HEK293 (cell line): ENCODE data around the gene SLC6A4.

Experiments used
- CTCF ChIA-PET: fragments of 350-600 bp; formaldehyde crosslinking; extraction: SDS; loops from one replicate; lab custom pipeline; 2021; ENCODE audit warnings: antibody characterized with exemption; lab: Yijun Ruan, JAX
- POLR2A ChIA-PET: fragments of 300-600 bp; formaldehyde crosslinking; extraction: SDS; loops from one replicate; lab custom pipeline; 2020; ENCODE audit warnings: antibody characterized with exemption, inconsistent platforms; lab: Yijun Ruan, JAX
- H3K27ac ChIP-seq: fragments of 200-500 bp; sonication (Bioruptor generic); 2 replicates; pipeline ENCODE4 v1.5.1; 2014; ENCODE audit warnings: low read depth, low read length, control low read depth, inconsistent platforms; ENCODE audit errors: extremely low read depth
- H3K36me3 ChIP-seq, 2 experiments: fragments of 200-500 bp in 1 of 2; sonication (Bioruptor generic) in 1 of 2; 1 replicate in 1 of 2; 2 replicates in 1 of 2; pipeline ENCODE4 v1.5.1; 2014 to 2017; ENCODE audit warnings: inconsistent platforms in 2 of 2, low read length in 2 of 2; ENCODE audit not compliant: control insufficient read depth in 2 of 2, insufficient read depth in 1 of 2
- H3K4me1 ChIP-seq: fragments of 200-500 bp; sonication (Bioruptor generic); 2 replicates; pipeline ENCODE4 v1.5.1; 2014; ENCODE audit warnings: mild to moderate bottlenecking, low read length, inconsistent platforms; ENCODE audit not compliant: control insufficient read depth, insufficient read depth
- H3K4me3 ChIP-seq: 2 replicates; pipeline ENCODE4 v1.5.1; 2011; ENCODE audit warnings: low read depth, mild to moderate bottlenecking, control low read depth, low read length, moderate library complexity
- H3K9me3 ChIP-seq: fragments of 200-500 bp; sonication (Bioruptor generic); 2 replicates; pipeline ENCODE4 v1.5.1; 2014; ENCODE audit warnings: low read depth, low read length, inconsistent platforms; ENCODE audit not compliant: control insufficient read depth, insufficient read depth
- MYNN ChIP-seq: fragments of 450-650 bp; formaldehyde crosslinking; IDR thresholded peaks from 2 replicates; pipeline ENCODE4 v1.5.1; 2016; ENCODE audit warnings: missing biosample characterization, missing genetic modification characterization, borderline replicate concordance
- ZBTB44 ChIP-seq: fragments of 450-650 bp; IDR thresholded peaks from 2 replicates; pipeline ENCODE4 v1.5.1; 2018; ENCODE audit warnings: missing biosample characterization, mild to moderate bottlenecking, missing genetic modification characterization
- ZBTB49 ChIP-seq: fragments of 450-650 bp; formaldehyde crosslinking; IDR thresholded peaks from 2 replicates; pipeline ENCODE4 v1.5.1; 2016; ENCODE audit warnings: missing biosample characterization, missing genetic modification characterization, low read depth
- ZNF121 ChIP-seq: fragments of 450-650 bp; formaldehyde crosslinking; IDR thresholded peaks from 2 replicates; pipeline ENCODE4 v1.5.1; 2016; ENCODE audit warnings: missing biosample characterization, missing genetic modification characterization
- ZNF184 ChIP-seq: fragments of 450-650 bp; IDR thresholded peaks from 2 replicates; pipeline ENCODE4 v1.5.1; 2018; ENCODE audit warnings: missing biosample characterization, mild to moderate bottlenecking, missing genetic modification characterization
- ZNF266 ChIP-seq: fragments of 450-650 bp; formaldehyde crosslinking; IDR thresholded peaks from 2 replicates; pipeline ENCODE4 v1.5.1; 2016; ENCODE audit warnings: missing biosample characterization, missing genetic modification characterization, low read depth
- ZNF274 ChIP-seq, 2 experiments: fragments of 200-500 bp in 1 of 2; fragments of 450-650 bp in 1 of 2; sonication (Bioruptor generic) in 1 of 2; formaldehyde crosslinking in 1 of 2; IDR thresholded peaks; 2 replicates each; pipeline versions ENCODE4 v1.5.1 to v1.6.1; 2014 to 2016; ENCODE audit warnings: borderline replicate concordance in 1 of 2, inconsistent platforms in 1 of 2, low read length in 1 of 2, missing biosample characterization in 1 of 2, missing genetic modification characterization in 1 of 2
- ZNF341 ChIP-seq: fragments of 450-650 bp; formaldehyde crosslinking; IDR thresholded peaks from 2 replicates; pipeline ENCODE4; 2016; ENCODE audit warnings: low read depth, missing biosample characterization, missing genetic modification characterization
- ZNF529 ChIP-seq: fragments of 450-650 bp; formaldehyde crosslinking; IDR thresholded peaks from 2 replicates; pipeline ENCODE4 v1.5.1; 2017; ENCODE audit warnings: missing genetic modification characterization, missing biosample characterization; ENCODE audit not compliant: insufficient replicate concordance
- ZNF530 ChIP-seq: fragments of 450-650 bp; formaldehyde crosslinking; IDR thresholded peaks from 2 replicates; pipeline ENCODE4 v1.5.1; 2016; ENCODE audit warnings: low read depth, missing biosample characterization, missing genetic modification characterization
- ZNF610 ChIP-seq: fragments of 450-650 bp; formaldehyde crosslinking; IDR thresholded peaks from 2 replicates; pipeline ENCODE4 v1.5.1; 2016; ENCODE audit warnings: missing biosample characterization, missing genetic modification characterization, borderline replicate concordance
- ZNF626 ChIP-seq: fragments of 450-650 bp; sonication (Bioruptor Pico); formaldehyde crosslinking; IDR thresholded peaks from 2 replicates; pipeline ENCODE4 v1.5.1; 2018; ENCODE audit warnings: missing biosample characterization, missing genetic modification characterization, inconsistent platforms
- ZNF639 ChIP-seq: fragments of 450-650 bp; formaldehyde crosslinking; IDR thresholded peaks from 2 replicates; pipeline ENCODE4 v1.5.1; 2016; ENCODE audit warnings: missing biosample characterization, missing genetic modification characterization
- ZNF791 ChIP-seq: fragments of 450-650 bp; formaldehyde crosslinking; IDR thresholded peaks from 2 replicates; pipeline ENCODE4 v1.5.1; 2016; ENCODE audit warnings: missing biosample characterization, missing genetic modification characterization
- ZNF792 ChIP-seq: fragments of 450-650 bp; formaldehyde crosslinking; IDR thresholded peaks from 2 replicates; pipeline ENCODE4 v1.5.1; 2016; ENCODE audit warnings: missing biosample characterization, missing genetic modification characterization
- ZSCAN4 ChIP-seq: fragments of 450-650 bp; formaldehyde crosslinking; IDR thresholded peaks from 2 replicates; pipeline ENCODE4 v1.5.1; 2017; ENCODE audit warnings: missing biosample characterization, missing genetic modification characterization
- TF ChIP-seq, protein P1 (sequence below): fragments of 450-650 bp; formaldehyde crosslinking; IDR thresholded peaks from 2 replicates; pipeline ENCODE4 v1.5.1; 2016; ENCODE audit warnings: missing biosample characterization, missing genetic modification characterization, borderline replicate concordance

Gene SLC6A4

DNA sequence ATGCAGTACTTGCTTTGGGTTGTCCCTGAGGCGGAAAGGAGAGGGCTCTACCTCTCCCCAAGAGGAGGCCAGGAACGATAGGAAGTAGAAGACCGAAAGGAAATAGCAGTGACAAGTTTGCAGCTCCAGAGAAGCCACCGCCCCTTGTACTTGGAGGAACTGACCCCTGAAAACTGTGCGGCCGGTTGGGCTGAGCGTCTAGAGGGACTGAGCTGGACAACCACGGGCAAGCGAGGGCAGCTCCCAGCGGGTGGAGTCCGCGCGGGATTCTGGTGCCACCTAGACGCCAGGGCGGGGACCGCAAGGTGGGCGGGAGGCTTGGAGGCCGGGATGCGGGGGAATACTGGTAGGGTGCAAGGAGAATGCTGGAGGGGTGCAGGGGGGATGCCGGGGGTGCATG, 1.3 kb upstream of the SLC6A4 start:
- H3K9me3 ChIP-seq: no peaks in the 10 kb centered on the region
- no peaks in the 10 kb centered on the region for H3K36me3 ChIP-seq
- no peak overlapping the region for H3K4me3 ChIP-seq
- POLR2A ChIA-PET: no interaction called here
- TF ChIP-seq ZNF529 (tag by site-specific recombination): no peak
- TF ChIP-seq, all 188 proteins: peak for 0
- H3K4me1 ChIP-seq: peaks cover 2% of the 10 kb centered on the region; the same call in 1 of the 2 replicates
- CTCF ChIA-PET: interaction anchor here (1.0 to 1.7 kb wide), 2 partner anchors 112 to 132 kb away, joined by 3 to 4 read pairs; no protein-coding TSS in a partner anchor
- H3K27ac ChIP-seq: no peak overlapping the region

DNA sequence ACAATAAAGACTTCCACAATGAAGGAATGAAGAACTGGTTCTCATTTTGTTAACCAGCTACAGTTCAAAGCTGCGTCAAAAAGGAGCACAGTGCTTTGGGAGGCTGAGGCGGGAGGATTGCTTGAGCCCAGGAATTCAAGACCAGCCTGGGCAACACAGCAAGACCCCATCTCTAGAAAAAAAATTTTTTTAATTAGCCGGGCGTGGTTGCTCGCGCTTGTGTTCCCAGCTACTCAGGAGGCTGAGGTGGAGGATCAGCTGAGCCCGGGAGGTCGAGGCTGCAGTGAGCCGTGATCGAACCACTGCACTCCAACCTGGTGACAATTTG, 764 bp upstream of the SLC6A4 start:
- H3K36me3 ChIP-seq: no peaks in the 10 kb centered on the region
- no peaks in the 10 kb centered on the region for H3K9me3 ChIP-seq
- H3K4me1 ChIP-seq: peaks cover 2% of the 10 kb centered on the region; the same call in 1 of the 2 replicates
- TF ChIP-seq ZNF639 (tag by site-specific recombination) (no peak), ZNF121 (tag by site-specific recombination) (peak; percentile 87), ZNF184 (tag by site-specific recombination) (no peak), ZNF791 (tag by site-specific recombination) (no peak)
- H3K27ac ChIP-seq: no peak overlapping the region; the same call in 1 of the 2 replicates
- H3K4me3 ChIP-seq: no peak overlapping the region
- CTCF ChIA-PET: interaction anchor here (1.0 to 1.7 kb wide), 4 partner anchors 23 to 131 kb away, joined by 3 to 5 read pairs (median 4); no protein-coding TSS in a partner anchor
- POLR2A ChIA-PET: interaction anchor here (0.9 to 1.9 kb wide), 2 partner anchors 9 to 55 kb away, joined by 3 to 4 read pairs; partner anchors contain the start of gene BLMH

- Histone ChIP-seq H3K36me3 (no peaks in the 10 kb centered on the region), H3K9me3 (no peaks in the 10 kb centered on the region), H3K27ac (no peak overlapping the region), H3K4me3 (no peak overlapping the region), H3K4me1 (peaks cover 2% of the 10 kb centered on the region; the same call in 1 of the 2 replicates)
- POLR2A ChIA-PET: interaction anchor here (1.9 kb wide), 1 partner anchor 56 kb away, joined by 4 read pairs; the partner anchor contains the start of gene BLMH
- CTCF ChIA-PET: interaction anchor here (0.6 to 1.7 kb wide), 2 partner anchors 33 to 110 kb away, joined by 3 to 4 read pairs; no protein-coding TSS in a partner anchor
- TF ChIP-seq ZNF266 (tag by site-specific recombination) (no peak), ZNF626 (tag by site-specific recombination) (no peak), ZNF274 (IDR thresholded peaks at IDR 0.05; ENCODE audit: low read length) (no peak), ZNF274 (tag by site-specific recombination; IDR thresholded peaks at IDR 0.05; ENCODE audit: borderline replicate concordance) (no peak), ZNF792 (tag by site-specific recombination) (no peak), ZNF530 (tag by site-specific recombination) (no peak), ZSCAN4 (no peak), ZNF341 (tag by site-specific recombination) (no peak), ZNF610 (tag by site-specific recombination) (no peak), MYNN (tag by site-specific recombination) (no peak), ZBTB44 (tag by site-specific recombination) (no peak), ZBTB49 (tag by site-specific recombination) (no peak)
- TF ChIP-seq, protein P1, sequence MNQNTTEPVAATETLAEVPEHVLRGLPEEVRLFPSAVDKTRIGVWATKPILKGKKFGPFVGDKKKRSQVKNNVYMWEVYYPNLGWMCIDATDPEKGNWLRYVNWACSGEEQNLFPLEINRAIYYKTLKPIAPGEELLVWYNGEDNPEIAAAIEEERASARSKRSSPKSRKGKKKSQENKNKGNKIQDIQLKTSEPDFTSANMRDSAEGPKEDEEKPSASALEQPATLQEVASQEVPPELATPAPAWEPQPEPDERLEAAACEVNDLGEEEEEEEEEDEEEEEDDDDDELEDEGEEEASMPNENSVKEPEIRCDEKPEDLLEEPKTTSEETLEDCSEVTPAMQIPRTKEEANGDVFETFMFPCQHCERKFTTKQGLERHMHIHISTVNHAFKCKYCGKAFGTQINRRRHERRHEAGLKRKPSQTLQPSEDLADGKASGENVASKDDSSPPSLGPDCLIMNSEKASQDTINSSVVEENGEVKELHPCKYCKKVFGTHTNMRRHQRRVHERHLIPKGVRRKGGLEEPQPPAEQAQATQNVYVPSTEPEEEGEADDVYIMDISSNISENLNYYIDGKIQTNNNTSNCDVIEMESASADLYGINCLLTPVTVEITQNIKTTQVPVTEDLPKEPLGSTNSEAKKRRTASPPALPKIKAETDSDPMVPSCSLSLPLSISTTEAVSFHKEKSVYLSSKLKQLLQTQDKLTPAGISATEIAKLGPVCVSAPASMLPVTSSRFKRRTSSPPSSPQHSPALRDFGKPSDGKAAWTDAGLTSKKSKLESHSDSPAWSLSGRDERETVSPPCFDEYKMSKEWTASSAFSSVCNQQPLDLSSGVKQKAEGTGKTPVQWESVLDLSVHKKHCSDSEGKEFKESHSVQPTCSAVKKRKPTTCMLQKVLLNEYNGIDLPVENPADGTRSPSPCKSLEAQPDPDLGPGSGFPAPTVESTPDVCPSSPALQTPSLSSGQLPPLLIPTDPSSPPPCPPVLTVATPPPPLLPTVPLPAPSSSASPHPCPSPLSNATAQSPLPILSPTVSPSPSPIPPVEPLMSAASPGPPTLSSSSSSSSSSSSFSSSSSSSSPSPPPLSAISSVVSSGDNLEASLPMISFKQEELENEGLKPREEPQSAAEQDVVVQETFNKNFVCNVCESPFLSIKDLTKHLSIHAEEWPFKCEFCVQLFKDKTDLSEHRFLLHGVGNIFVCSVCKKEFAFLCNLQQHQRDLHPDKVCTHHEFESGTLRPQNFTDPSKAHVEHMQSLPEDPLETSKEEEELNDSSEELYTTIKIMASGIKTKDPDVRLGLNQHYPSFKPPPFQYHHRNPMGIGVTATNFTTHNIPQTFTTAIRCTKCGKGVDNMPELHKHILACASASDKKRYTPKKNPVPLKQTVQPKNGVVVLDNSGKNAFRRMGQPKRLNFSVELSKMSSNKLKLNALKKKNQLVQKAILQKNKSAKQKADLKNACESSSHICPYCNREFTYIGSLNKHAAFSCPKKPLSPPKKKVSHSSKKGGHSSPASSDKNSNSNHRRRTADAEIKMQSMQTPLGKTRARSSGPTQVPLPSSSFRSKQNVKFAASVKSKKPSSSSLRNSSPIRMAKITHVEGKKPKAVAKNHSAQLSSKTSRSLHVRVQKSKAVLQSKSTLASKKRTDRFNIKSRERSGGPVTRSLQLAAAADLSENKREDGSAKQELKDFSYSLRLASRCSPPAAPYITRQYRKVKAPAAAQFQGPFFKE (tag by site-specific recombination): no peak
Observed at GRCh38 chr17:30234964-30235363, 533 bp downstream of the SLC6A4 start.
